A549 (cell line): ENCODE measurements around the gene BBS9. TPM values are rescaled to one million over a fixed set of nuclear protein-coding genes. Genes with fewer than 3 reads are reported as not detected.

Experiments
- ATAC-seq, 2 experiments: fragments of 200-7000 bp in 1 of 2; fragments of >200 bp in 1 of 2; cut with Nextera tagmentation in 1 of 2; cut with Tn5 transposase in 1 of 2; 3 replicates each; pipeline versions ENCODE4 v1.8.0 to v1.9.1; 2018 to 2020; ENCODE audit warnings: mild to moderate bottlenecking in 1 of 2, moderate library complexity in 1 of 2
- CTCF ChIA-PET: fragments of 300-600 bp; sonication (Branson Sonifier 250); formaldehyde crosslinking; extraction: SDS; loops from one replicate; lab custom pipeline; 2021; ENCODE audit warnings: antibody characterized with exemption, inconsistent platforms; lab: Yijun Ruan, JAX
- POLR2A ChIA-PET: fragments of 350-600 bp; formaldehyde crosslinking; extraction: SDS; loops from one replicate; lab custom pipeline; 2021; ENCODE audit warnings: antibody characterized with exemption, inconsistent platforms; lab: Yijun Ruan, JAX
- DNase-seq, 2 experiments: peaks; one replicate each; pipeline versions ENCODE4 v3.0.0 to v3.0.0-alpha.2; 2011 to 2016; ENCODE audit warnings: low read depth in 1 of 2, low spot score in 1 of 2
- FAIRE-seq: peaks from 2 replicates; lab custom pipeline; 2011; peaks lifted over from hg19 to GRCh38; lab: Jason Lieb, UNC
- H3K27ac ChIP-seq, 2 experiments: fragments of >200 bp; sonication (Bioruptor Twin); formaldehyde crosslinking; 3 replicates each; pipeline ENCODE4 v1.5.1; 2016 to 2017
- H3K4me1 ChIP-seq: fragments of >200 bp; sonication (Bioruptor Twin); formaldehyde crosslinking; 3 replicates; pipeline ENCODE4 v1.6.1; 2016
- H3K4me2 ChIP-seq: fragments of >200 bp; sonication (Bioruptor Twin); formaldehyde crosslinking; 3 replicates; pipeline ENCODE4 v1.6.1; 2016
- H3K4me3 ChIP-seq: fragments of >200 bp; sonication (Bioruptor Twin); formaldehyde crosslinking; 3 replicates; pipeline ENCODE4 v1.5.1; 2016
- H3K9me3 ChIP-seq: fragments of >200 bp; sonication (Bioruptor Twin); formaldehyde crosslinking; 3 replicates; pipeline ENCODE4 v1.6.1; 2016
- BCL3 ChIP-seq: fragments of >200 bp; sonication (Bioruptor Twin); formaldehyde crosslinking; IDR thresholded peaks from 3 replicates; pipeline ENCODE4 v1.6.1; 2016
- BHLHE40 ChIP-seq: IDR thresholded peaks from 2 replicates; pipeline ENCODE4 v1.6.1; 2012; ENCODE audit warnings: low read depth, low read length, inconsistent platforms
- CHD4 ChIP-seq: fragments of 200-600 bp; sonication (generic); IDR thresholded peaks from 2 replicates; pipeline ENCODE4 v1.6.1; 2016; ENCODE audit warnings: antibody characterized with exemption, mild to moderate bottlenecking, borderline replicate concordance
- HES2 ChIP-seq: fragments of >200 bp; sonication (Bioruptor Twin); formaldehyde crosslinking; IDR thresholded peaks from 2 replicates; pipeline ENCODE4 v1.6.1; 2016
- HMGXB4 ChIP-seq: fragments of 250-450 bp; sonication (Bioruptor Pico); IDR thresholded peaks from 2 replicates; pipeline ENCODE4 v1.5.0; 2021; ENCODE audit warnings: mild to moderate bottlenecking, moderate library complexity, borderline replicate concordance
- MAFK ChIP-seq: fragments of 450-650 bp; IDR thresholded peaks from 2 replicates; pipeline ENCODE4 v1.6.1; 2014; ENCODE audit not compliant: partially characterized antibody
- MAX ChIP-seq: IDR thresholded peaks from 2 replicates; pipeline ENCODE4 v1.6.1; 2012
- NFE2L2 ChIP-seq: fragments of 150-350 bp; conservative IDR thresholded peaks from 2 replicates; pipeline ENCODE4 v1.6.1; 2014; ENCODE audit warnings: low read length
- RAD21 ChIP-seq, 2 experiments: fragments of >200 bp in 1 of 2; sonication (Bioruptor Twin) in 1 of 2; formaldehyde crosslinking in 1 of 2; IDR thresholded peaks in 1 of 2; conservative IDR thresholded peaks in 1 of 2; 2 replicates in 1 of 2; 3 replicates in 1 of 2; pipeline ENCODE4 v1.6.1; 2012 to 2018; ENCODE audit warnings: inconsistent platforms in 1 of 2
- REST ChIP-seq: fragments of 200-600 bp; sonication (generic); IDR thresholded peaks from 2 replicates; pipeline ENCODE4 v1.6.1; 2016; ENCODE audit warnings: antibody characterized with exemption, mild to moderate bottlenecking, moderate library complexity
- RNF2 ChIP-seq: fragments of 200-600 bp; sonication (generic); IDR thresholded peaks from 2 replicates; pipeline ENCODE4 v1.6.1; 2016; ENCODE audit warnings: low read depth, mild to moderate bottlenecking, antibody characterized with exemption, moderate library complexity, borderline replicate concordance
- TFCP2L1 ChIP-seq: fragments of 250-450 bp; sonication (Bioruptor Pico); IDR thresholded peaks from 2 replicates; pipeline ENCODE4 v1.5.0; 2021; ENCODE audit warnings: mild to moderate bottlenecking
- ZFP36 ChIP-seq: fragments of 450-650 bp; IDR thresholded peaks from 2 replicates; pipeline ENCODE4 v1.6.1; 2014; ENCODE audit warnings: borderline replicate concordance; ENCODE audit not compliant: partially characterized antibody
- ZNF302 ChIP-seq: fragments of 250-450 bp; sonication (Bioruptor Pico); IDR thresholded peaks from 2 replicates; pipeline ENCODE4 v1.9.0; 2021; ENCODE audit warnings: inconsistent platforms, mild to moderate bottlenecking, moderate library complexity
- WGBS: methylation state at CpG from one replicate; pipeline ENCODE4 v1.1.6; 2017; ENCODE audit errors: missing lambda C conversion rate; 5-methylcytosine and 5-hydroxymethylcytosine counted together
- polyA plus RNA-seq, 4 experiments: library from polyadenylated mRNA; depleted of rRNA in 3 of 4; stranded (reverse); fragments of >200 nt; fragmentation: RNase III in 1 of 4; extraction: RNeasy Plus Mini Kit Qiagen cat#74134 plus additional on column Dnase treatment in 1 of 4; gene quantifications; 2 replicates in 3 of 4; 3 replicates in 1 of 4; pipeline ENCODE4 v1.2.3, GENCODE V29; 2011 to 2017

BBS9 gene
- polyA plus RNA-seq, 2 of the 4 experiments (the other 2 are of a cell fraction): 8.3 to 9.1 TPM

- ATAC-seq (no peak), DNase-seq (no peak), FAIRE-seq (no peak)
- no peaks in the 10 kb centered on the region for H3K9me3 ChIP-seq
- TF ChIP-seq CHD4 (no peak), BHLHE40 (no peak), RNF2 (no peak), MAX (no peak), HMGXB4 (CRISPR knock-in tag) (no peak), NFE2L2 (no peak), ZNF302 (CRISPR knock-in tag) (no peak)
- H3K27ac ChIP-seq: no peak overlapping the region
- ChIA-PET CTCF (interaction anchor here (1.2 kb wide), 1 partner anchor 11 kb away, joined by 4 read pairs; no protein-coding TSS in a partner anchor), POLR2A (no interaction called here)
- no peaks in the 10 kb centered on the region for H3K4me1 ChIP-seq
- H3K4me3 ChIP-seq: no peak overlapping the region
- H3K4me2 ChIP-seq: no peak overlapping the region
- 54% methylated on average over 2 of the region's 2 CpGs for WGBS
Observed at GRCh38 chr7:33155811-33156210, 26.4 kb downstream of the BBS9 start.

GRCh38 chr7:33156441-33156840, 27.1 kb downstream of the BBS9 start:
- no peak for FAIRE-seq
- TF ChIP-seq BCL3 (no peak), ZFP36 (no peak), TFCP2L1 (CRISPR knock-in tag) (no peak), CHD4 (no peak)
- TF ChIP-seq, all 56 proteins: peak for 0
- 84% methylated on average over 2 of the region's 2 CpGs for WGBS
- CTCF ChIA-PET: no interaction called here
- H3K27ac ChIP-seq: no peak overlapping the region
- H3K9me3 ChIP-seq: no peaks in the 10 kb centered on the region
- H3K4me1 ChIP-seq: no peaks in the 10 kb centered on the region
- DNase-seq (no peak), ATAC-seq (no peak)
- no peak overlapping the region for H3K4me2 ChIP-seq
- no peak overlapping the region for H3K4me3 ChIP-seq
- POLR2A ChIA-PET: no interaction called here

GRCh38 chr7:33157311-33157710, 27.9 kb downstream of the BBS9 start:
- no peak for ATAC-seq
- no peak overlapping the region for H3K27ac ChIP-seq

More at GRCh38 chr7:33157311-33157710, 27.9 kb downstream of the BBS9 start:
- Histone ChIP-seq H3K4me1 (no peaks in the 10 kb centered on the region), H3K4me3 (no peak overlapping the region), H3K4me2 (no peak overlapping the region), H3K9me3 (no peaks in the 10 kb centered on the region)
- WGBS: 51% methylated on average over 1 of the region's 1 CpG
- CTCF ChIA-PET: no interaction called here
- DNase-seq: no peak
- no peak for FAIRE-seq
- no peak for TF ChIP-seq BCL3
- no peak for TF ChIP-seq ZNF302 (CRISPR knock-in tag)
- no peak for TF ChIP-seq RAD21 (conservative IDR thresholded peaks at IDR 0.05 in 1 of 2, IDR thresholded peaks at IDR 0.05 in 1 of 2)
- no peak for TF ChIP-seq HES2
- TF ChIP-seq MAFK: no peak
- no peak for TF ChIP-seq REST
- POLR2A ChIA-PET: no interaction called here
